Measurements from ENCODE around the gene SYNE1.
"Not testable (repeated sequence)": the region's sequence is repeated elsewhere in the genome, so short reads cannot be mapped to it uniquely, and the experiment has no call there.

The SYNE1 gene

GRCh38 chr6:152630832-152631231 is 6.3 kb downstream of the SYNE1 start:
- TF ChIP-seq CTCF (IDR thresholded peaks at IDR 0.05; ENCODE audit: low read depth, low read length), result no peak
- no peak for DNase-seq (ENCODE audit: low read depth in 2 of 2)
- H3K4me3 ChIP-seq (replicated peaks in 1 of 2; ENCODE audit: low read depth in 2 of 2, low read length in 2 of 2), result no peak overlapping the region

DNA sequence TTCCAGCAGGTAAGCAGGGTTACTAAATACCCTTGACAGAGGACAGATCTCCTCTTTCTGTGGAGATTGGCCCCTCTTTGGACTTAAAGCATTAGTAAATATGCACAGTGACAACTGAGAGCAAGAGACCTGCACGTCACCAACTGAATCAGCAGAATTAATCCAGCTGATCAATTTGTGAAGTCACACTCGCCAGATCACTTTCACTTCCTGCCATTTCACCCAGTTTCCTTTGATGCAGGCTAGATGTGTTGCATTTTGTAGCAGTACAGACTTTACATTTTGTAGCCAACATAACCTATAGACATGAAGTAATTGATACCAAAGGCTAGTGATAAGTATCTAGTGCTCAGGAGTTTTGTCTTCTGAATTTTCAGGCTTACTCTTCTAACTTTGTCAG is 11.9 kb downstream of the SYNE1 start:
- no peak overlapping the region for H3K4me3 ChIP-seq (replicated peaks in 1 of 2; ENCODE audit: low read depth in 2 of 2, low read length in 2 of 2)
- TF ChIP-seq CTCF (IDR thresholded peaks at IDR 0.05; ENCODE audit: low read depth, low read length), result no peak
- DNase-seq (ENCODE audit: low read depth in 2 of 2), result no peak

- DNase-seq (ENCODE audit: low read depth in 2 of 2); H3K4me3 ChIP-seq (replicated peaks in 1 of 2; ENCODE audit: low read depth in 2 of 2, low read length in 2 of 2): not testable (repeated sequence)
Observed at GRCh38 chr6:152614776-152615175, 22.4 kb downstream of the SYNE1 start.

GRCh38 chr6:152609125-152609670 is 28.0 kb downstream of the SYNE1 start:
- H3K4me3 ChIP-seq (replicated peaks in 1 of 2; ENCODE audit: low read depth in 2 of 2, low read length in 2 of 2), result no peak overlapping the region
- TF ChIP-seq CTCF (IDR thresholded peaks at IDR 0.05; ENCODE audit: low read depth, low read length), result no peak
- DNase-seq (ENCODE audit: low read depth in 2 of 2), result no peak

- no peak for TF ChIP-seq CTCF (IDR thresholded peaks at IDR 0.05; ENCODE audit: low read depth, low read length)
- no peak for DNase-seq (ENCODE audit: low read depth in 2 of 2)
- no peak overlapping the region for H3K4me3 ChIP-seq (replicated peaks in 1 of 2; ENCODE audit: low read depth in 2 of 2, low read length in 2 of 2)
Observed at GRCh38 chr6:152605941-152606340, 31.2 kb downstream of the SYNE1 start.

GRCh38 chr6:152605342-152605741 is 31.8 kb downstream of the SYNE1 start:
- TF ChIP-seq CTCF (IDR thresholded peaks at IDR 0.05; ENCODE audit: low read depth, low read length), result no peak
- DNase-seq (ENCODE audit: low read depth in 2 of 2), result peak; percentile 15 to 60

DNA sequence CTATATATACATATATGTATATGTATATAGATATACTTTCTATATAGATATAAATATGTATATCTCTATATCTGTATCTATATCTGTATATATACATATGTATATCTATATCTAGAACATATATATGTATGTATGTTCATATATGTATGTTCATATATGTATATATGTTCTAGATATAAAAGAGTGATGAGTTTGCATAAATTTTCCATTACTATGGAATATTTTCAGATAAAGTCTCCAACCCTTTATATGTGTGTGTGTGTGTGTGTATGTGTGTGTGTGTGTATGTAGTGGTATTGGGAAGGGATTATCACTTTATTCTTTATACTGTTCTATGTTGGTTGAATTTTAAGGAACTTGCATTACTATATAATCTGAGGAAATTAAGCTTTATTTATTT is 33.3 kb downstream of the SYNE1 start:
- no peak overlapping the region for H3K4me3 ChIP-seq (replicated peaks in 1 of 2; ENCODE audit: low read depth in 2 of 2, low read length in 2 of 2)
- DNase-seq (ENCODE audit: low read depth in 2 of 2), result no peak
- no peak for TF ChIP-seq CTCF (IDR thresholded peaks at IDR 0.05; ENCODE audit: low read depth, low read length)

More at GRCh38 chr6:152605342-152605741, 31.8 kb downstream of the SYNE1 start:
- H3K4me3 ChIP-seq (replicated peaks in 1 of 2; ENCODE audit: low read depth in 2 of 2, low read length in 2 of 2), result no peak overlapping the region
